SH-SY5Y (cell line): ENCODE measurements around the gene PAK3.

ENCODE experiments used
- GATA2 ChIP-seq: IDR thresholded peaks from 2 replicates; pipeline ENCODE4 v1.6.1; 2011; ENCODE audit warnings: mild to moderate bottlenecking, low read depth, low read length
- GATA3 ChIP-seq: IDR thresholded peaks from 2 replicates; pipeline ENCODE4 v1.6.1; 2011; ENCODE audit warnings: low read depth, mild to moderate bottlenecking, low read length, moderate library complexity

DNA sequence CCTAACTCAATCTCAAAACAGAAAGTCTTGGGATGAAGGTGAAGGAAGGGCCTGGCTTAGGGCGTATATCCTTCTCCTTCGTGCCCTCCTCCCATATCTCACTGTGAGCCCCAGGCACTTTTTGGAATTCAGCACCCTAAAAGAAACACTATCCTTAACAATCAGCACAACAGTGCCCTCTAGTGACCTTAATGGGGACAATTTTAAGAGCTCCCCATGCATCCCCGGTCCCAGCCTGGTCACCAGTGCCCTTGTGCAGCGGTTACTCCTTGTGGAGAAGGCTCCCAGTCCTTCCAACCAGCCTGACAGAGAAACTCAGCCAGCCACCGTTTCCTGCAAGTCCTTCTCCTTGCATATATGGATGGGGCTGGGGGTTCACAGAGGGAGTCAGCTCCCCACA, 4.2 kb downstream of the PAK3 start:
- TF ChIP-seq GATA2, result no peak
- TF ChIP-seq GATA3, result no peak
